Stimulated activated CD4-positive, alpha-beta T cell treated with anti-CD3 and anti-CD28 coated beads, Interleukin-1b, Interleukin-23, amount 100 ng/mL, for 4 hours (primary cell): ENCODE data around the gene PVALEF.

Source experiments
- DNase-seq, 2 donors: peaks; one replicate each; pipeline ENCODE4 v3.0.0-alpha.2; 2020; ENCODE audit warnings: low read depth in 2 of 2

Gene PVALEF

DNA sequence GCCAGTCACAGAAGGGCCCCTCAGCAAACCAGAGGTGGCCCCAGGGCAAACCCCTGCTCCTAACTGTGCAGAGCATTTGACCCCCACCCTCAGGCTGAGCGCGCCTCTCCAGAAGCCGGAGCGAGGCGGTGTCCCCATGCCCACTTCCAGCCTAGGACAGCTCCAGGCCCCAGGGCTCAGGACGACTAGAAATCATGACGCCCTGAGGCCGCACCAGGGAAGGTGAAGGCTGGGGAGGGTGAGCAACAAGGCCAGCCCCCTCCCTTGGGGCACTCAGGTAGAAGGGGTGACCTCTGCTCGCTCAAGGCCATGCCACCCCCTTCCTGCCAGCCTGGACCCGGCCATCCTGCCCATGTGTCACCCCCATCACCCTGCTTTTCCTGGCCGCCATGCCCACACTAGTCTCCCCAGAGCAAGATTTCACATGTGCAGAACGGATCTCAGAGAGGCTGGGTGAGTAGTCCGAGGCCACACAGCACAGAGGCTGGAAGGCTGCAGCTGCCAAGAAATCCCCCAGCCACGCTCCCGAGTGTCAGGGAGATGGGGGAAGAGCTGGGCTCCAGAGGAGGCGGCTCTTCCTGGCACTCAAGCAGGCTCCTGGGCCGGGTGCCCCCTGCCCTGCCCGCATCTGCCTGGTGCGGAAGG is 2.1 kb upstream of the PVALEF start:
- DNase-seq, result no peak

DNA sequence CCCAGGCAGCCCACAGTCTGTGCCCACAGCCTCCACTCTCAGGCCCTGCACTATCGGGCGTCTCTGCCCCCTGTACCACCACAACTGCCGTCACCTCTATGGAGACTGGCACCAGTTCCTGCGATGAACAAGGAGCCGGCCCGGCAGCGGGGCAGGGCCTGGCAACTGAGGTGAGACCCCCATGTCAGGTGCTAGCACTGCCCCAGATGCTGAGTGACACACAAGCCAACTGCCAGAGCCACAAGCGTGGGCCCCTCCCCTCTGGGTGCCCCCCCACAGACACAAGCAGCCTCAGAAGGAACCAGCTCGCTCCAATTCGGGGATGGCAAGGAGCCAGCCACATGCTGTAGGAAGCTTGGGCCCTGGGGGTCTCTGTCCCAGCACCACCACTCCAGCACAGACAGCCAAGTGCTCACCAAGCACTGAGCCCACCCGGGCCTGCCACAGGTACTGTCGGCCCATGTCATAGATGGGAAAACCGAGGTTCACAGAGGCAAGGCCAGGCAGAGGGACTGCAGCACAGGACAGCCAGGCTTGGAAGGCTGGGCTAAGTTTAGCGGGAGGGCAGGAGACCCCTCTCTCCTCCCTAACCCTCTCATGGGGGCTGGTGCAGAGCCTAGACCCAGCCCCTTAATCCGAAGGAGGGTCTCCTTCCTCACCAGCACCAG is 1.5 kb upstream of the PVALEF start:
- no peak for DNase-seq

- DNase-seq, result no peak
Measured at GRCh38 chr17:81164371-81165245, 699 bp upstream of the PVALEF start.

DNA sequence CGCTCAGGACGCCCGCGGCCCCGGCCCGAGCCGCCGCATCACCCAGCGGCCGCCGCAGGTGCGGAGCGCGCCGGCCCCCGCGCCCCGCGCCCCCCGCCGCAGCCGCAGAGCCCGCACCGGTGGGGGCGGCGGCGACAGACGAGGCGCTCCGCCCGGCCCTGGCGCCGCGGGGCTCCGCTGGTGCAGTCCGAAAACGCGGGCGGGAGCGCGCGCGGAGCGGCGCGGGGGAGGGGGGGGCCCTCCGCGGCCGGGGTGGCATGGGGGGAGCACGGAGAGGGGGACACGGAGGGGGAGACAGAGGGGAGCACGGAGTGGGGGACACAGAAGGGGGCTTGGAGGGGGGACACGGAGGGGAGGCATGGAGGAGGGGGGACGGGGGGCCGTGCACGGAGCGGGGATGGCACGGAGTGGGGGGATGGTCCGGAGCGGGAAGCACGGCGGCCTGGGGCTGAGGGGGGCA is 756 bp downstream of the PVALEF start, which contains the start of gene AATK:
AATK (minus strand) TSS at position 189 of the 460 bp plus-strand sequence. CDS start 229 bp downstream, outside the sequence.
- no peak for DNase-seq

- DNase-seq, result no peak
Measured at GRCh38 chr17:81167194-81167524, 1.9 kb downstream of the PVALEF start.

- no peak for DNase-seq
Measured at GRCh38 chr17:81167638-81168037, 2.3 kb downstream of the PVALEF start.

GRCh38 chr17:81169870-81170309 is 4.6 kb downstream of the PVALEF start:
- DNase-seq, result no peak

- DNase-seq, result no peak
Measured at GRCh38 chr17:81170727-81171494, 5.6 kb downstream of the PVALEF start.

DNA sequence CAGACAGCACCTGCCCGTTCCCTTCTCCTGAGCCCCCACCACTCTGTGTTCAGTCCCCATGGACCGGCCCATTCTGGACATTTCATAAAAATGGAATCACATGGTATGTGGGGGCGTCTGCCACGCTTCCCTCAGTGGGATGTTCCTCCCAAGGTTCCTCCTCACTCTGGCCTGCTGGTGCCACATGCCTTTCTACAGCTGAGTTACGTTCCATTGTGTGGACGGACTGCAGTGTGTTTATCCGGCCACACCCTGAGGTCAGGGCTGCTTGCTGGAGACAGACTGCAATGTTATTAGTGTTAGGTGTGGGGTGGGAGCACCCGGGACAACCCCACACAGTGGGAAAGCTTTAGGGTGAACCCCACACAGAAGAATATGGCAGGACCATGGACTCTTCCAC is 6.6 kb downstream of the PVALEF start:
- no peak for DNase-seq

DNA sequence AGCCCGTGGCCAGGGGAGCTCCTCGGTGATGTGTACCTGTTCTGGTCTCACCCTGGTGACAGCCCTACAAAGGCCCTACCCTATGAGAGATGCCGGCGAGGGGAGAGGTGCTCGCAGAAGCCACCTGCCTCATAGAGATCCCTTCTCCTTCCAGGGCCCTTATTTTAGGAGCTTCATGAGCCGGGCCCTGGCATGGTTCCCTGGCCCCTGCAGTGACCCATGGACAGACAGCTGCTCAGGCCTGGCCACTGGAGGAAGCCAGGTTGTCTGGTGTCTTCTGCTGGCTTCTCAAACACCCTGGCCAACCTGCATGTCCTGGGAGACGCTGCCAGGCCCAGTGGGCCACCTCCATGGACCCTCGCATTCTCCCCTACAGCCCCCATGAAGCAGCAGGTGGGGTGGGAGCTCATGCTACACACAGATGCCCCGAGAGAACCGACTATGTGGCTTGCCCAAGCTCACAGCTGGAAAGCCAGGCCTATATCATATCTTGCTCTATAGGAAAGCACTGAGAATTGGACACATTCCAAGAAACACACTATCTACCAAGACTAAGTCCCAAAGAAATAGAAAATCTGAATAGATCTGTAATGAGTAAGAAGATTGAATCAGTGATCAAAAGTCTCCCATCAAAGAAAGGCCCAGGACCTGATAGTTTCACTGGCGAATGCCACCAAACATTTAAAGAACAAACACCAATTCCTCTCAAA is 7.9 kb downstream of the PVALEF start:
- no peak for DNase-seq

- no peak for DNase-seq
Measured at GRCh38 chr17:81173762-81174155, 8.5 kb downstream of the PVALEF start.

DNA sequence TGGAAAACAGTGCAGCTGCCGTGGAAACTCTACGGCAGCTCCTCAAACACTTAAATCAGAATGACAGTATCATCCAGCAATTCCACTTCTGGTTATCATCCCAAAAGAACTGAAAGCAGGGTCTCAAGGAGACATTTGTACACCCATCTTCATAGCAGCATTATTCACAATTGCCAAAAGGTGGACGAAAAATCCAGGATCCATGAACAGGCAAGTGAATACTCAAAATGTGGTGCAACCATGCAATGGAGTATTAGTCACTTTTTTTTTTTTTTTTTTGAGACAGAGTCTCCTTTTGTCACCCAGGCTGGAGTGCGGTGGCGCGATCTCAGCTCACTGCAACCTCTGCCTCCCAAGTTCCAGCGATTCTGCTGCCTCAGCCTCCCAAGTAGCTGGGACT is 11.4 kb downstream of the PVALEF start:
- DNase-seq, result no peak

DNA sequence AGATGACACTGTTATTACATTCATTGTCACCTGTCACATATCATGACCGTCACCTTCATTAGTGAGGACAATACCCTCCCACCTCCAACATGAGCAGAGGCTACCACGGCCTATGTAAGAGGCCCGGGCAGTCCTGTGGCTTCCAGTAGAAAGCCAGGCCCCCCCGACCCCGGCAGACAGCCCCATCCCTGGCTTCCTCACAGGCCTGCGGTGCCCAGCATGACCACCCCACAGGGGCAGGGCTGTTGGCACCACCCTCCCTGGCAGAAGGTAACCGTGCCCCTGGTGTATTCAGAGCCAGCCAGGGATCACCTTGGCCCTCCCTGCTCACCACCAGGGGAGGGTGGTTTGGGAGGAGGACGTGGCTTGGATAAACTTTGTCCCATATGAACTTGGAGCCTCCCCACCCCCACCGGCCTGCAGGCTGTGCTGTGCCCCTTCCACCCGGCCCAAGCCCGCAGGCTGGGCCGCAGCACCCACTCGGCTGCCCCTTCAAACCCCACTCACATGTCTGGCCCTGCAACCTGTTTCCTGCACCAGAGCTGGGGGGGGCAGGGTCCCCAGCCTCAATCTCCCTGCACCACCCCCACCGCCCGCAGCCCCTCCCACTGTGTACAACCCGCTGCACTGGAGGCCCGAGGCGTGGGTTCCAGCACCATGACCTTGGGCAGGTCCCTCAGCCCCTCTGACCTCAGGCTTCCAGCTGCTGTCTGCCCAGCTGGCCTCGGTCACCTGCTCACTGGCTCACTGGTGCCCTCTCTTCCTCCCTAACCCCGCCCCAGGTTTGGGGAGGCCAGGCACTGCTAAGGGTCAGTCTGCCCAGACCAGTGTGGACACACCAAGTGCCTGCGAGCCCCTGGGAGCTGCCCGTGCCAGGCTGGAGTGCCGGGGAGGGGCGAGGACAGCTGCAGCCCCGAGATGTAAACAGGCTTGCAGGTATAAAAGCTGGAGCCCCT is 13.1 kb downstream of the PVALEF start:
- DNase-seq, result no peak

DNA sequence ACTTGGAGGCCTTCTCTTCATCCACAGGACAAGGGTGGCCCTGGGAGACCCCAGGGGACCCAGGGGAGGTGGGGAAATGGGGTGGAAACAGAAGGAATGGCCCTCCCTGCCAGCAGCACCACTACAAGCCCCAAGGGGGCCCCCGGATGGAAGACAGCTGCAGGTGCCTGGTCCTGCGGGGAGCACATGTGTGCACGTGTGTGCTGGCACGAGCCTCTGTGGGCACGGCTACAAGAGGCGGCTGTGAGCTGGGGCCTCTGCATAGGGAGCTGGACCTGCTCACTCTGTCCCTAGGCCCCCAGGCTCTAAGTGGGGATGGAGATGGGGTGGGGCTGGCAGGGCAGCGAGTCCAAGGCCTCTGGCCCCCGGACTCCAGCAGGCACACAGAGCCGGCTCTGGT is 13.9 kb downstream of the PVALEF start:
- DNase-seq, result no peak

- no peak for DNase-seq
Measured at GRCh38 chr17:81179861-81180260, 14.6 kb downstream of the PVALEF start.

DNA sequence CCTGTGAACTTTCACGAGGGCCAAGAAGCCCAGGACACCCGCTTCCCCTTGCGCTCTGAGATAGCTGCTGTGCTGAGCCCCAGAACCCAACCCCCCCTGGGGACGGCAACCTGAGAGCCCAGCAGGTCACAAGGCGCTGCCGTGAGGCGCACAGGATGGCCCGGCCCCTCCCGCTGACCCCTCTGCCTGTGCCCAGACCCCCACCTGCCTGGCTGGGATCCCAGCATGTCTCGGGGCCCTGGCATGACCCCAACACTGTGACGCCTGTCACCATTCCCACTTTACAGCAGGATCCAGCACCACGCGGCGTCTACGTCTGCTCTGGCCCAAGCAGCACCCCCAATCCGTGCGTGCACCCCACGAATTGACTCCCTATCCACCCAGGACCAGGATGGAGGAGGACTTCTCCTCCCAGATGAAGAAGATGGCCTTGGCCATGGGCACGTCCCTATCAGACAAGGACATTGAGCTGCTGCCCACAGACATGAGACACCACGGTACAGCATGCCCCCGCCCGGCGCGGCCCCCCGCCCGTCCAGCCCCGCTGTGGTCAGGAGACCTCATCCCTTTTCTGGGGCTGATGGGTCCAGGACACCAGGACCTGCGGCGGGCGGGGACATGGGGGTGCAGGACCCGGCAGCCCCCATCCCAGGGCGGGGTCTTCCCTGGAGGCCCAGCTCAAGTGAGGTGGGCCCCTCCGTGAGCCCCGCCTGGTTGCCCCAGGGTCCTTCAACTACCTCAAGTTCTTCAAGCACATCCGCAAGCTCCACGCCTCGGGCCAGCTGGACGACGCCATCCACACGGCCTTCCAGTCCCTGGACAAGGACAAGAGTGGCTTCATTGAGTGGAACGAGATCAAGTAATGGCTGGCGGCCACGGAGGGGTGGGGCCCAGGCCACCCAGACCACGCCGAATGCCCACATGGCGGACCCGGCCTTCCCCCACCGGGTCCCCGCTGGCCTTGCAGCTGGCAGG is 15.8 kb downstream of the PVALEF start:
- DNase-seq, result no peak

GRCh38 chr17:81181811-81182185 is 16.5 kb downstream of the PVALEF start:
- no peak for DNase-seq

GRCh38 chr17:81182596-81182995 is 17.3 kb downstream of the PVALEF start:
- no peak for DNase-seq

DNA sequence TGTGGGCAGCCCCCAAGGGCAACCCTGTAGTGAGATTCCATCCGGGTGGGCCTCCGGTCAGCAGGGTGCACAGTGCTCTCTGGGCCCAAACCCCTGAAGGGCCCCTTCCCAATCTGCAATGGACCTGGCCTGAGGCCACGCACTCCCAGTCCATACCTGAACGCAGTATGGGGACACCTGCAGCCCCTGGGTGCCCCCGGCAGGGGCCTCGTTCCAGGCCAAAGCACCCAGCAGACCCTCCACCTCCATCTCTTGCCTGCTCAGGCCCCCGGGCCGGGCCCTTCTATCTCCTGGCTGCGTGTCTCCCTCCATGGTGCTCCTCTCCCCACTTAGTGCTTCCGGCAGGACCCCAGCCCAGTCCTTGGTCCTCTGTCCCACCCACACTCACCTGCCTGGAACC is 18.0 kb downstream of the PVALEF start:
- DNase-seq, result no peak
